GM13977 (cell line): ENCODE measurements around the gene RECK.

Experiments used
- DNase-seq: peaks from one replicate; pipeline ENCODE4 v3.0.0; 2012; ENCODE audit warnings: low spot score
- in situ Hi-C: fragments of 300-500 bp; cut with MboI; formaldehyde crosslinking; loops from one replicate; pipeline ENCODE4 v1.12.0; 2022; ENCODE audit warnings: low sequenced_read_pairs, low pct_unique_long_range_greater_than_20kb, mixed read lengths, inconsistent platforms; ENCODE audit not compliant: unreplicated experiment
- TF ChIP-seq, protein P1 (sequence below): IDR thresholded peaks from 2 replicates; pipeline ENCODE4 v1.5.1; 2012; ENCODE audit warnings: mild to moderate bottlenecking, control low read depth; ENCODE audit not compliant: insufficient read depth; ENCODE audit errors: extremely low read depth, missing control alignments

The RECK gene

DNA sequence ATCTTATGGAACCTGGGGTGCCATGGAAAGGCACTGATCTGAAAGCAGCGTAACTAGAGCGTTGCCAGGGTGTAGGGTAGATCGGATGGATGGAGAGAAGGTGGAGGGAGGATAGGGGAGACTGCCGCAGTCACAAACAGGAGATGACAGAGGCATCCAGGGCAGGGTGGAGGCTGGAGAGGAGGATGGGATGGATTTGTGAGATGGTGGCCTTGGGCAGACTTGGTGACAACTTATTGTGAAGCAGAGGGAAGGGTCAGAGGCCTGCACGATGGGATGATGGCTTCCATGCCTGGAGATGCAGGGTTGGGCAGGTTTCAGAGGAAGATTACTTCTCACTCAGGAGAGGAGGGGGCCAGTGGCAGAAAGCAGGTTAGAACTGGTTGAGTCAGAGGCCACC is 102.2 kb downstream of the RECK start:
- no peak for DNase-seq
- TF ChIP-seq, protein P1, sequence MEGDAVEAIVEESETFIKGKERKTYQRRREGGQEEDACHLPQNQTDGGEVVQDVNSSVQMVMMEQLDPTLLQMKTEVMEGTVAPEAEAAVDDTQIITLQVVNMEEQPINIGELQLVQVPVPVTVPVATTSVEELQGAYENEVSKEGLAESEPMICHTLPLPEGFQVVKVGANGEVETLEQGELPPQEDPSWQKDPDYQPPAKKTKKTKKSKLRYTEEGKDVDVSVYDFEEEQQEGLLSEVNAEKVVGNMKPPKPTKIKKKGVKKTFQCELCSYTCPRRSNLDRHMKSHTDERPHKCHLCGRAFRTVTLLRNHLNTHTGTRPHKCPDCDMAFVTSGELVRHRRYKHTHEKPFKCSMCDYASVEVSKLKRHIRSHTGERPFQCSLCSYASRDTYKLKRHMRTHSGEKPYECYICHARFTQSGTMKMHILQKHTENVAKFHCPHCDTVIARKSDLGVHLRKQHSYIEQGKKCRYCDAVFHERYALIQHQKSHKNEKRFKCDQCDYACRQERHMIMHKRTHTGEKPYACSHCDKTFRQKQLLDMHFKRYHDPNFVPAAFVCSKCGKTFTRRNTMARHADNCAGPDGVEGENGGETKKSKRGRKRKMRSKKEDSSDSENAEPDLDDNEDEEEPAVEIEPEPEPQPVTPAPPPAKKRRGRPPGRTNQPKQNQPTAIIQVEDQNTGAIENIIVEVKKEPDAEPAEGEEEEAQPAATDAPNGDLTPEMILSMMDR: no peak
- in situ Hi-C loops: no loop called here

DNA sequence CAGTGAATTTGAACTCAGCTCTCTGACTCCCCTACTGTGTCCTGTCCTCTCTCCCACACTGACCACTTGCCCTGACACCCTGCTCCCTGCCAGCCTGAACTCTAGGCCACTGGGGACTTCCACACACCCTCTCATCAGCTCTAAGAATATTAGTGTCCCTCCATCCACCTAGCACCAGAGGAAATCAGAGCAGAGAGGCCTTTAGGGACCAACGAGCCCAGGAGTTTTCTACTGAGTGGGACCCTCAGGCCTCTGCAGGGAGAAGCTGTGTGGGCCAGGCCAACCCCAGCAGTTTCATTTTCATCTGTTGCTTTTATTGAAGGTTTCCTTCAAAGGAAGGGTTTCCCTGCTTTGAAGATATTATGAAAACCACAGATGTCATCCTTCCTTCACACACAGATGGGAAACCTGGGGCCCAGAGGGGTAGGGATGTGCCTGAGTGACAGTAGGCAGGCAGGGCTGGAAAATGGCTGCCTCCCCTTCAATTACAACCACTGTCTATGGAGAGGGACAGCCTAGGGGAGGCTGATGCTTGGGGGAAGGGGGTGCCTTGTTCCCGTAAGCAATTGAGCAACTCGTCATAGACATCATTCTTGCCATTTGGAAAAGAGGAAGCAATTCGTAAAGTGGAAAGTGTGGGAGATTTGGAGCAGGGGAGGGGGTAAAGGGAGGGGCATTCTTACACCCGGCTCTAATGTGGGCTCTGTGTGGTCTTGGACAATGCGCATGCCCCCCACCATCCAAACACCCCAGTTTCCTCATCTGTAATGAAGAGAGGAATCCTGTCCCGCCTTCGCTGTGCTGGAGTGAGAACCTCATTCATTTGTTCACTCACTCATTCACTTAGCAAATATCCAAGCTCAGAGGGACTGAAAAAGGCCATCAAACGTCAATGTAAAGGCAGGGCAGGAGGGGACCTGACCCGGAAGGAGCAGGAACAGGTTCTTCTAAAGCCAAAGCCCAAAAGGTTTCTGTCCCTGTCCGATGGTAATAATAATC is 103.7 kb downstream of the RECK start:
- DNase-seq: no peak
- in situ Hi-C loops: no loop called here
- TF ChIP-seq, protein P1: no peak

DNA sequence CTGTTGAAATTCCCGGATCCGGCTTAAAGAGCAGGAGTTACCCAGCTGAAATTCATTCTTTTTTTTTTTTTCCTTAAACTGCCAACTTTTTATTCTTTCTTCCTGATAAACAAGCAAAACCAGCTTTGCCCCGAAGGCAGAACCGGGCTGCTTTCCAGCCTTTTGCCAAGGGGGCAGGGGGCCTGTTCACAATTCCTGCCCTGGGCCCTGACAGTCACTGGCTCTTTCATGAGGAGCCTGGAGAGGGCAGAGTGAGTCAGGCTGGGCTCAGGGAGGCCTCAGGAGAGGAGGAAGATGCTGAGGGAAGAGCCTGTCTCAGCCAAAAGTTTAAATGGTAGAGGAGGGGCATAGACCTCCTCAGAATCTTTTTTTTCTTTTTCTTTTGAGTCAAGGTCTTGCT is 104.6 kb downstream of the RECK start:
- TF ChIP-seq, protein P1: no peak
- in situ Hi-C loops: no loop called here
- no peak for DNase-seq

DNA sequence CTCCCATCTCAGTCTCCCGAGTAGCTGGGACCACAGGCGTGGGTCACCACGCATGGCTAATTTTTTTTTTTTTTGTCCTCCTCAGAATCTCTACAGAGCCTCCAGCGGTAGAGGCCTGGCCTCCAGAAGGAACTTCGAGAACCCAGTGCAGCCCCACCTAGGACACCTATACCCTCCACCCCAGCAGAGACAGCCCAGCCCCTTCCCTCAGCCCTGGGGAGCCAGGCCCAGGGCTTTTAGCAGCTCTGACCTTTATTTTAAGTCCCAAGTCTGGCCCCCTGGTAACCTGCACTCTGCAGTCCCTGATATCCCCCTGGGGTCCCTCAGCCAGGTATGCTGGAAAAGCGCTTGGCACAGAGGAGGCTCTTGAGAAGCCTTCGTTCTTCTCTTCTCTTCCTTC is 105.0 kb downstream of the RECK start:
- in situ Hi-C loops: no loop called here
- DNase-seq: no peak
- TF ChIP-seq, protein P1: no peak

DNA sequence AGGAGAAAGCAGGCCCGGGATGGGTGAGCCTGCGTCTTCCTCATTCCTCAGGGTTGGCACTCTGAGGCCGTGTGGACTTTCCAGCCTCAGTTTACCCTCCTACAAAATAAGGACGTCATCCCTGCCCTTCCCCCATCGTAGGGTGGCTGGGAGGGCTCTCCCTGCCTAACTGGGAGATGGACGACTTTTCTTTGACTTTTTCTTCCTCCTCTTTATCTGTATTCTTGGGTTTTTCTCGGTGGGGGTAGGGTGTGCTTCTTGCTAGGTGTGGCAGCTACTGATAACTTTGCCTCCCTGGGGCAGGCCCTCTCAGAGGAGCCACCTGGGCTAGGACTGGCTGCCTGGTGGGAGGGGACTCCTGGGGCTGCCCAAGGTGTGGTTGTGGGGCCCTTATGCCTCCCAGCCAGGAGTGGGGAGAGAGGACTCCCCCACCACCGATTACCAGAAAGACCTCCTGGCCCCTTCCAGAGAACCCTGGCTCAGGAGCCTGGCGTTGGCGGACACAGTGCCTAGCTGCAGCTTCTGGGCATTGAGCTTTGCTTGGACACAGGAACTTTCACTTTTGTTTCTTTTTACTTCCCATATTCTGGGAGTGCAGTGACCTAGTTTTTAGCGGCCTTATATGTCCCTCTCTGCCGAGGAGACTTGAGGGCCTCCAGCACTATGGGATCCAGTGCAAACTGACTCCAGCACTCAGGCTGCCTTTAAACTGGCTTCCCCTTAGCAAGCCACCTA is 106.0 kb downstream of the RECK start:
- TF ChIP-seq, protein P1: no peak
- no peak for DNase-seq
- in situ Hi-C loops: no loop called here

DNA sequence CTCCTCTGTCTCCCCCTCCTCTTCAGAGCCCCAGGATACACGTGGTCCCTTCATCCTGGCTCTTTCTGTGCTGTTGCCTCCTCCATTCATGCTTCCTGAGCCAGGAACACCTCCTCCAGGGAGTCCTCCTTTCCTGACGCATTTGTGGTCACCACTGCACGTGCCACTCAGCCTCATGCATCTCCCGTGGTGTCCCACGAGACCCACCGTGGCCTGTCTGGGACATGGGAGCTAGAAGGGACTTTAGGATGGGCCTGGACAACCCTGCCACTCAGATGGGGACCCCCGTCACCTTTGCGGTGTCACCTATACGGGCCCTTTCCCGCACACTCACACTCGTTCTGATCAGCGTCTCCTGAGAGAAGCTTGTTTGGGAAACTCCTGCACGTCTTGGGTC is 106.5 kb downstream of the RECK start:
- in situ Hi-C loops: no loop called here
- TF ChIP-seq, protein P1: no peak
- DNase-seq: no peak
